ENCODE data around the gene OTOP2.

Gene OTOP2

DNA sequence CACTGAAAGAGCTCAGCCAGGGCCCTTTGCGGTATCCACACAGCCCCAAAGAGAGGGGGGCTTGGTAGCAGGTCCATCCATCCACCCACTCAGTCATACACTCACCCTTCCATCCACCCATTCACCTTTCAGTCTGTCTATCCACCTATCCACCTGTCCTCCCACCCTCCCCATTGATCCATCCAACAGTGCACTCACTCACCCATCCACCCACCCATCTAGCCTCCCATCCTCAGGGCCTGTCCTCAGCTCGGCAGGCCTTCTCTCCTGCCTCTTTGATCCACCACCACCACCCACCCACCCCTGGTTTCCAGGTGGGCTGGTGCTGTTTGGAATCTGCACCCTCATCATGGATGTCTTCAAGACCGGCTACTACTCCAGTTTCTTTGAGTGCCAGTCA, 1.2 kb downstream of the OTOP2 start:
- DNase-seq = no peak

DNA sequence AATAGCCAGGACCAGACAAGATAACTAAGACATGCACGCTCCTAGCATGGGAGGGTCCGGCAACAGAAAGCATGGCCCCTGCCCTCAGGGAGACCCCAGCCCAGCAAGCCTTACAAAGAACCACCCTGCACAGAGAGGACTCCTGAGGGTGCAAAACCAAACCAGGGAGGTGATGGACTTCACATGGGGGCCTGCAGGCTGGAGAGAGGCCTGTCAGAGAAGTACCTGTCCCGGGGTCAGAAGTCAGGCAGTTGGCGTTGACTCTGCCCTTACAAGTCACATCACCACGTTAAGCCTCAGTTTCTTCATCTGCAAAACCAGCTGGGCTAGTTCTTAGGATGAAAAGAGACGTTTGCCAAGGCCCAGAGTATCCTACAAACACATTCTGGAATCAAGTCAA, 4.7 kb downstream of the OTOP2 start:
- DNase-seq = no peak

DNA sequence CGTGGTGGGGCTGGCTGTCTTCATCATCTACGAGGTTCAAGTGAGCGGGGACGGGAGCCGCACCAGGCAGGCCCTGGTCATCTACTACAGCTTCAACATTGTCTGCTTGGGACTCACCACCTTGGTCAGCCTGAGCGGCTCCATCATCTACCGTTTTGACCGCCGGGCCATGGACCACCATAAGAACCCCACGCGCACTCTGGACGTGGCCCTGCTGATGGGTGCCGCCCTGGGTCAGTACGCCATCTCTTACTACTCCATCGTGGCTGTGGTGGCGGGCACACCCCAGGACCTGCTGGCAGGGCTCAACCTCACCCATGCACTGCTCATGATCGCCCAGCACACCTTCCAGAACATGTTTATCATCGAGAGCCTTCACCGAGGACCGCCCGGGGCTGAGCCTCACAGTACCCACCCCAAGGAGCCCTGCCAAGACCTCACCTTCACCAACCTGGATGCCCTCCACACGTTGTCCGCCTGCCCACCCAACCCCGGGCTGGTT, 6.5 kb downstream of the OTOP2 start:
- DNase-seq = no peak

DNA sequence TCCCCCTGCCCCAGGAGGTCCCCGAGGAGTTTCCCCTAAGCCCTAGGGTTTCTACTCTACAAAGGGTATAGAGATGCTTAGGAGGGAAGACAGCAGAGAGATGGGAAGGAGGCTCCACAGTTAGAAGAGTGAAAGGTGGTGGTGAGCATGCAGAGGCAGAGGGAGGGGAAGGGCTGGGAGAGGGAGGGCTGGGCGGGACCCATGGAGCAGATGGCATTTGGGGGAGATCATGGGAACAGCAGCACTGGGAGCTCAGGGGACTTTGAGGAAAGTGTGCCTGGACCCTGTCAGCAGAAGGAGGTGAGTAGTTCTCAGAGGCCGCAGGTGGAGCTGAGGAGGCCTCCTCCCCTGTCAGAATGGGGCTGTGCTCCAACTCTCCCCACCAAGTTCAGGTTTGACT, 11.0 kb downstream of the OTOP2 start:
- DNase-seq = no peak

DNA sequence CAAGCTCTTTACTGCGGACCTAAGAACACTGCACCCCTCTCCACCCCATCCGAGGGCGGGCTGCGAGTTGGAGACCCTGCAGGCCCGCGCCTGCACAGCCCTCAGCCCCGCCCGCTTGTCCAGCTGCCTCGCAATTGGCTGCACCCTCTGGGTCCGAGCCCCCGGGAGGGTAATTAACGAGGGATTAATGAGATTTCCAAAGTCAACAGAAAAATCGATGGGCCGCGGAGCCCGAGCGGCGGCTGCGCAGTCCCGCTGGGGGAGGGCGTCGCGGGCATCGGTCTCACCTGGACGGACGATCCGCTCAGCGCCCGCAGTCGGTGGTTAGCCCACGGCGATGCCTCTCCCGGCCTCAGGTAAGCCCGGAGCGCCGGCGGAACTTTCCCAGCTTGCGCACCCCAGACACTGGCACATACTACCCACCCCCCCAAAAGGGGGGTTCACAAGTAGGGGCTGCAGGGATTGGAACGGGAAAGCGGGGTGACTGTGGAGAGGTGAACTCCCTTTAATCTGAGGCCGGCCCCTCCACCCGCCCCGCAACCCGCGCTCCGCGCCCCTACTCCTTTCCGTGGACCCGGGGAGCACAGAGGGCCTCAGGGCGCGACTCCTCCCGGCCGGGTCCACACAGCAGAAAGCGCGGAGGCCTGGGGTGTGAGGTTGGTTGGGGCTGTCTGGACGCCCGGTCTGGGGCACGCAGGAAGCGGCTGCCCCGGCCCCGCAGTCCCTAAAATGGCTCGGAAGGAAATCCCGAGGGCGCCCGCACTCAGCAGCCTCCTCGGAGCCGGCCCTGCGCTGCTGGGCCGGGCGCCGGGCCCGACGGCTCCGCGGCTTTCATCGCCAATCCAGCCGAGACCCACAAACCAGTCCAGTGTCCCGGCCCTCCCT, 11.8 kb downstream of the OTOP2 start, which contains the start of gene OTOP3:
TSS of gene OTOP3 (plus strand) at position 314 of the 885 bp plus-strand sequence. CDS start at position 338, 24 bp downstream.
- no peak for DNase-seq

DNA sequence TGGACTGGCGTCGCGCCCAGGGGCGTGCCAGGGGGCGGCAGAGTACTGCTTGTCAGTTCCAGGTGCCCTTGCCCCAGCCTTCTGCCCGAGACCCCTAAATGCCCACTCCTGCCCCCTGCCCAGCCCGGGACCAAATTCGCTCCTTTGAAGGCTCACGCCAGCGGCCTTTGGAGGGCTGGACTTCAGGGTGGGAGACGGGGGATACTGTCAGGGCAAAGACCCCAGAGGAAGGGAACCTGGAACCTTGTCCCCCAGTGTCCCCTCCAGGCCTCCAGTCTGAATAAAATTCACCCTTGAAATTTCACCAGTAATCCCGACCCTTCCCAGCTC, 12.4 kb downstream of the OTOP2 start:
- DNase-seq = no peak

DNA sequence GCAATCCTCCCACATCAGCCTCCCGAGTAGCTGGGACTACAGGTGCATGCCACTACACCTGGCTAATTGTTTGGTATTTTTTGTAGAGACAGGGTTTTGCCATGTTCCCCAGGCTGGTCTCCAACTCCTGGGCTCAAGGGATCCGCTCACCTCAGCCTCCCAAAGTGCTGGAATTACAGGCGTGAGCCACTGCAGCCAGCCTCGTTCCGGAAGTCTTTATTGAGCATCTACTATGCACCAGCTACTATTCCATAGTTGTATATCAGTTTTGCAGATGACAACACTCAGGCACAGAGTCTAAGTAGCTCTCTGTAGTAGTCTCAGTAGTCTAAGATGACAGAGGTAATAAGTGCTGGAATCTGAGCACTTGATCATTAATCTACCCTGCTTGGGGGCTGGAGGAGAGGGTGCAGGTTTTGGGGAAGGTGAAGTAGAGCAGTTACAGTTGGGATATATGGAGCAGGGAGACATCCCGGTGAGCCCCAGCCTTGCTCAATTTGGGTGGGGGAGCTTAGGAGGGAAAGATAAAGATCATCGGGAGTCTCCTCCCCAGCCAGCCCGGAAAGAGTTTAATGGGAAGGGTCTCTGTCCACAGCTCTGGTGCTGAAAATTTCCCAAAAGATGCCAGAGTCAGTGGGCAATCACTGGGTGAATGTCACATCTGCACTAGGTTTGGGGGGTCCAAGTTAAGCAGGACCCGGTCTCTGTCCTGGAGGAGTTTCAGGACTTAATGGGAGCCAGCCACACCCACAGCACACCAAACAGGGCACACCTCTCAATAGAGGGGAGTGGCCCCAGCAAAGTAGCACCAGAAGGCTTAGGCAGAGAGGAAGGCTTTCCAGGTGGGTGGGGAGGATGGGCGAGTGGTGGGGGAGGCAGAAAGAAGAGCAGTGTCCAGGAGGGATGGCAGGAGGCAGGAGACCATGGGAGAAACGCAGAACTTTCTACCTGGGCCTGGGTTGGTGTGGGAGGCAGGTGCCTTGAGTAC, 13.3 kb downstream of the OTOP2 start:
- DNase-seq = no peak

DNA sequence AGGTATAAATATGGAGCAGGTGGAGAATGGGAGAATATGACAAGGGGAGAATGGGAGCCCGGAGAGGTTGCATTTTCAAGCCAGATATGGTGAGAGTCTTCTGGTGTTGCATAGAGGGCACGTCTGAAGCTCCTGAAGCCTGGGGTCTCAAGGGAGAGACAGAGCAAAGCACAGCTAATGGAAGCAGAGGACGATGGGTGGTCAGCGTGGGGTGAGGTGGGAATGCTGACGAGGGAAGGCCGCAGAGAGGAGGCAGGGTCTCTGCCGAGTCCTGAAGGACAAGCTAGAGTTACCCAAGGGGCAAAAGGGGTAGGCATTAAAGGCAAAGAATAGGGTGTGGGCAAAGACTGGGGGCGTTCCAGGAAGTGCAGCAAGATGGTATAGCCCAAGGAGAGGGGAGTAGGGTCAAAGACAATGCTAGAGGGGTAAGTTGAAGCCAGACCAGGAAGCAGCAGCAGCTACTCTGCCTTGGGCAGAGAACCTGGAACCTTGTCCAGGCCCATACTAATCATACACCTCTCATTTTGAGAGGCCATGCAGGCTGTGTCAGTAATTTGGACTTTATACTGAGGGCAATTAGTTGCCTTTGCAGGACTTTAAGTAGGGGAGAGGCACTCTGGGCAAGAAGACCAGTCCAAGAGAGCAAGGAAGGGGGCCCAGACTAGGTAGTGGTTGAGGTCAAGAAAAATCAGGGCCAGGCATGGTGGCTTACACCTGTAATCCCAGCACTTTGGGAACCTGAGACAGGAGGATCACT, 14.3 kb downstream of the OTOP2 start:
- DNase-seq = no peak

DNA sequence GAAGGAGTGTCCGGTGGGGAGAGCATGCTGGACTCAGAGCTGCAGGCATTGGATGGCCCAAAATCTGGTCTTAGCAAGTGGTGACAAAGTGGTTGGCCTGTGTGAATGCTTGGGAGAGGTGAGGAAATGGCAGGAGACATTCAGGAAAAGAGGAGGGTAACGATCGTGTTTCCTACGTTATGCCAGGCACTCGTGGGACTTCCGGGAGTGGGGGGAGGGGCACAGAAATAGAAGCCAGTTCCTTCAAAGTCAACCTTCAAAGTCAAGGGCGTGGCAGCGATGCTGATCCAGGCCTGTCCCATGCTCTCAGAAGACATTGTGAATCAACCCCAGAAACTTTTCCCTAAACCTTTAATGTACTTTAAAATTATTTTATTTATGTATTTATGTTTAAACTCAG, 15.5 kb downstream of the OTOP2 start:
- no peak for DNase-seq

DNA sequence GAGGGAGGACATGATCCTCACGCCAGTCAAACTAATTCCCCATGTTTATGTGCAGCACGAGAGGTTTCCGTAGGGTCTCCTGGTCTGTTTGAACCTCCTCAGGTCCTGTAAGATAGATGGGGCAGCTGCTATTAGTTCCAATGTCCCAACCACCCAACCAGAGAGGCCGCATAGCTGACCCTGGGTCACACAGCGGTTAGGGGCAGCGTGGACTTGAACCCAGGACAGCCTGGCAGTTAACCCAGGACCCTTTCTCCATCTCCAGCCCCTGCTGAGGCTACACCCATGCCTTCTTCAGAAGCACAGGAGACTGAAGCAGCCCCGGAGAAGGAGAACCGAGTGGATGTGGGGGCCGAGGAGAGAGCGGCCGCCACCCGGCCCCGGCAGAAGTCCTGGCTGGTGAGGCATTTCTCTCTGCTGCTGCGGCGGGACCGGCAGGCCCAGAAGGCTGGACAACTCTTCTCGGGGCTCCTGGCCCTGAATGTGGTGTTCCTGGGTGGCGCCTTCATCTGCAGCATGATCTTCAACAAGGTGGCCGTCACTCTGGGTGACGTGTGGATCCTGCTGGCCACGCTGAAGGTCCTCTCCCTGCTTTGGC, 17.2 kb downstream of the OTOP2 start:
- DNase-seq = no peak

DNA sequence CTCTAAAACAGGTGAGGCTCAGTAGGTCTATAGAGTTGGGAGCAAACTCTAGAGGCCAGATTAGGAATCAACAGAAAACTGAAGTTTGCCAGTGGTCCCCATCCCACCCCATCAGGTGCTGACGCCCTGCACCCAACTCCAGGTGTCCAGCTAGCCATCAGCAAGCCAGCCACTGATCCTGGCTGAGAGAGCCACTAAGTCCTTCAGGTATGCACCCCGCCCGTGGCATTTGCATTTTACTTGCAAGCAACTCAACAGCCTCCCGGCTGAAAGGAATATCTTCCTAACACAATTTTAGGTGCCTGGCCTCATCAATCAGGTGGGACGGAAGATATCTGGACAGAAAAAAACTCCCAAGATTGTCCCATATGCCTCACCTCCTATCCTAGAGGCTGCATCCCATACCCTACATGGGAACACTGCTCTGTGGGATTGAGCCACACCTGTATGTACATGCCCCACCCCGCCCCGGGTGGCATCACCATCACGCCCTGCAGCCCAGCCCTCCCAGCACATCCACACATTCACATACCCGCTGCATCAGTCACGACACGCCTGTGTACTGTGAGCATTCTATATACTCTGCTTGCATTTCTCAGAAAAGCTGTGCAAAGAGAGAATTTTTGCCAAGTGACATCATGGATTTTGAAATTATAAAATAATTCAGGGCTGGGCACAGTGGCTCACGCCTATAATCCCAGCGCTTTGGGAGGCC, 19.9 kb downstream of the OTOP2 start:
- DNase-seq = no peak

DNA sequence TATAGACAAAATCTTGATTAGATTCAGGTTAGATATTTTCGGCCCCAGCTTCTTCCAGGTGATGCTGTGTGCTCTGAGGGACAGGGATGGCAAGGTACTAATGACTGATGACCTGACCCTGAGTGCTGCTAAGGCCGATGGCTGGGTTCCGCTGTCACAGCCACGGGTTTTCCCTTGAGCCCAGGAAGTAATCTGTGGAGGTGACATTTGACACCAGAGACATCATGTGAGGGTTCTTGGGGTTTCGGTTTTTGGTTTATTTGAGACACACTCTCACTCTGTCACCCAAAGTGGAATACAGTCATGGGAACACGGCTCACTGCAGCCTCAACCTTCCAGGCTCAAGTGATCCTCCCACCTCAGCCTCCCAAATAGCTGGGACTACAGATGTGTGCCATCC, 21.5 kb downstream of the OTOP2 start:
- DNase-seq = no peak

DNA sequence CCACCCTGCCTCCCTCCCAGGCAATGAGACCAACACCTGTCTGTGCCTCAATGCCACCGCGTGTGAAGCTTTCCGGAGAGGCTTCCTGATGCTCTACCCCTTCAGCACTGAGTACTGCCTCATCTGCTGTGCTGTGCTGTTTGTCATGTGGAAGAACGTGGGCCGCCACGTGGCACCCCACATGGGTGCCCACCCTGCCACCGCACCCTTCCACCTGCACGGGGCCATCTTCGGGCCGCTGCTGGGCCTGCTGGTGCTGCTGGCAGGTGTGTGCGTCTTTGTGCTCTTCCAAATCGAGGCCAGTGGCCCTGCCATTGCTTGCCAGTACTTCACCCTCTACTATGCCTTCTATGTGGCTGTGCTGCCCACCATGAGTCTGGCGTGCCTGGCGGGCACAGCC, 22.6 kb downstream of the OTOP2 start:
- no peak for DNase-seq

DNA sequence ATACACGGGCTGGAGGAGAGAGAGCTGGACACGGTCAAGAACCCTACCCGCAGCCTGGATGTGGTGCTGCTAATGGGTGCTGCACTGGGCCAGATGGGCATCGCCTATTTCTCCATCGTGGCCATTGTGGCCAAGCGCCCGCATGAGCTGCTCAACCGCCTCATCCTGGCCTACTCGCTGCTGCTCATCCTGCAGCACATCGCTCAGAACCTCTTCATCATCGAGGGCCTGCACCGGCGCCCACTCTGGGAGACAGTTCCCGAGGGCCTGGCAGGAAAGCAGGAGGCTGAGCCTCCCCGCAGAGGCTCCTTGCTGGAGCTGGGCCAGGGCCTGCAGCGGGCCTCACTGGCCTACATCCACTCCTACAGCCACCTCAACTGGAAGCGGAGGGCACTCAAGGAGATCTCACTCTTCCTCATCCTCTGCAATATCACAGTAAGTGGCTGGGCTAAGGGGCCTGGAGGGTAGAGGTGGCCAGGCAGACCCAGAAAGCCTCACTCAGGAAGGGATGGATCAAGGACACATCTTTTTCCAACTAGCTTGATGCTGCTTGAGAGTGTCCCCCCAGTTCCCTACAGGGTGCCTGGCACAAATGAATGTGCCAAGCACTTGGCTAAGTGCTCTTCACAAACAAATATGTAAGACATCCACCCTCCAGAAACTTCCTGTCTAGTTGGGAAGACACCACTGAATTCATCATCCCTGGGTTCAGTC, 23.1 kb downstream of the OTOP2 start:
- no peak for DNase-seq

DNA sequence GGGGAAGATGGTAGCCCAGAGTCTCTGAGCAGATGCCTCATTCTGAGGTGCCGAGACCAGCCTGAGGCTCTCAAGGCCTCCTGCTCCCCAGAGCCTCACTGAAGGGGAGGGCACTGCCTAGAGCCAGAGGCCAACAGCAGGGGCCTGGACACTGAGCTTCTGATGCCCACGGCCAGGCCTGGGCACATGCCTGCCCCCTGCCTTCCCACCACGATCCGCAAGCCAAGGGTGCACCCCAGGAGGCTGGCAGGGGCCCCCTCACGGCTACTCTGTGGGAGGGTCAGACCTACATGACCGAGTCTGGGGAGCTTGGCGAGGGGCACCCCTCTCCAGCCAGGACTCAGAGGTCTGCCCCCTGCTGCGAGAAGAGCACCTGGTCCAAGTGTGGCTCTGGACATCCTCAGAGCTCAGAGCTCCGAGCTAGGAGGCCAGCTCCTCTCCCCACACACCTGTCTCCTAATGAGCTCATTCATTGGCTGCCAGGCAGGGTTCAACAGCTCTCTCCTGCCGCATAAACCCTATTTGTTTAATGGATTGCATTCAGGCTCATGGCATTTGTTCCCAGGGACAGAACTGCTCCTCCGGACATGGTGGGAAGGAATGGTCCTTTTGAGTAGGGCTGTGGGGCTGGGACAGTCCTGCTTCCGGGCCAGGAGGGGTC, 25.5 kb downstream of the OTOP2 start:
- DNase-seq = no peak

DNA sequence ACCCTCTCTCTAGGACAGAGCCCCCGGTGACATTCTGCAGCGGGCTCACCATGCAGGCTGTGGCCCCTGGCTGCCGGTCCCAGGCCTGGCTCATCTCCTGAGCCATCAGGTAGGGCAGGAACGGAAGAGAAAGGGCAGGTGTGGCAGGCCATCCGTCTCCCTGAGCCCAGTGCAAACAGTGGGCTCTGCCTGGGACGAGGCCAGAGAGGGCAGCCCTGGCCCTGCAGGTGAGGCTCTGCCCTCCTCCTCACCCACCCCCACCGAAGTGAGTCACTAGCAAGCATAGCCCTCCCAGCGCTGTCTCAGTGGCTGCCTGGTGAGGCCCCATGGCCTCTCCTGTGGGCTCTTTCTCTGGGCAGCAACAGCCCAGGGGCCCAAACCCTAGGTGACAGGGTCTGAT, 26.1 kb downstream of the OTOP2 start:
- DNase-seq = no peak

DNA sequence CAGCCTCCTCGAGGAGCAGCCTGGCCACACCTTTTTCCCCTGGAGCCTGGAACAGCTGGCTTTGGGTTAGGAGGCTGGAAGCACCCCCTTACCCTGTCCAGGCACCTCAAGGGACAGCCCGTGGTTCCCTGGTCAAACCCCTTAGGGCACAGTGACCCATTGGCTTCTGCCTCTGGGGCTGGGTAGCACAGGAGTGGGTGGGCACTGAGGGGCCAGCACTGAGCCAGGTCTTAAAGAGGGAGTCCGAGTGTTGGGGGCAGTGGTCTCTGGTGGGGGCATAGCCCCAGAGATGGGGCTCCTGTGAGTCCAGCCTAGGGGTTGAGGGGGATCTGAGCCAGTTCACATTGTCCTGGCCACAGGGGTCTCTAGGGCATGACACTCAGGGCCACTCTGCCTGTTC, 27.0 kb downstream of the OTOP2 start:
- DNase-seq = no peak

DNA sequence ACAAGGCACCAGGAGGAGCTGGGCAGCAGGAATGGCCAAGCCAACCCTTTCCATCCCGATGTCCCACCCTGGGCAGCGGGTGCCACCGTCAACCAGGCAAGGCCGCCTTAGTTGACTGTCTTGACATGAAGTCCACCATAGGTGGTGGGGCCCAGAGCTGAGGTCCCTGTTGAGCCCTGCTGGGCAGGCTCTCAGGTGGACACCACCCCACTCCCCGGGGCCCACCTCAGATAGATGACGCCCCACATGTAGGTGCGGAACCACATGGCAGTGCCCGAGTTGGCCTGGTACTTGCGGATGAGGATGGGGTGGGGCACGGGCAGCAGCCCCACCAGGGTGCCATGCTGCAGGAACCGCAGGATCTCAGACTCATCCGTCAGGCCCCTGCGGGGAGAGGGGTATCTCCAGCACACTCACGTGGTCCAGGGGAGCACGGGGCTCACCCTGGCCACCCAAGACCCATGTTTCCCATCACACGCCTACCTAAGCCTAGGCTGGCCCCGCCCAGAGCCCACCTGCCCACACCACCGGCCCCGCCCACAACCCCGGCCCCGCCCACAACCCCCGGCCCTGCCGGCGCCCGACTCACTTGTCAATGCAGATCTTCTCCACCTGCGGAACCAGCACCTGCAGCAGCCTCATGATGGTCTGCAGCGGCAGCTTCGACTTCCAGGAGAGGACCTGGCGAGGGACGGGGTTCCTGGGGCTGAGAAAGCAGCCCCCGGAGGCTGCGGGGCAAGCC, 27.8 kb downstream of the OTOP2 start:
- no peak for DNase-seq

DNA sequence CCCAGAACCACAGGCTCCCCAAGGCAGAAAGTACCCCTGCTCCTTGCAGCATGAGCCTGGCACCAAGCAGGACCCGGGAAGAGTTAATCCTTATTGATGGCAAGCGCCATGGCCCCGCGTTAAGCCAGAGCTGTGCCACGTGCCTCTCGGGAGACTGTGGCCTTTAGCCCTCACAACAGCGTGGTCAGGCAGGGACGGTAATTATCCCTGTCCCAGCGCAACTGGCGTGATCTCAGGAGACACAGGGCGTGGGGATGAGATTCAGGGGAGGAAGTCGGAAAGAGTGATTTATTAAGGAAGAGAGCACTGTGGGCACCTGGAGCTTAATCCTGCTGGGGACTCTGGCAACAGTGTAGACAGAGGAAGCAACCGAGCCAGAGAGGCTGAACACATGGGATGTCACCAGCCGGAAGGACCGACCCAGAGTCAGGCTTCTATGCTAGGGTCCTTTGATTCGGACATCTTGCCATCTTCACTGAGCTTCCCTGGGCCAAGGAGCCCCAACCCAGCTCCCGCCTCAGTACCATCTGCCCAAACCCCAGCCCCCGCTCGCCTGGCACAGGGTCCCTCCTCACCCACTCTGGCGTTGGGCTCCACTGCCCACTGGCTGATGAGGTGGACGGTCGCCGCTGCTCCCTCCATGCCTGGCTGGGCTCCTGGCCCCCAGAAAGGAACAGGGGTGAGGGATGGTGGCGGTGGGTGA, 28.5 kb downstream of the OTOP2 start:
- no peak for DNase-seq
